H1 (cell line): Measurements from ENCODE around the gene GPR143. TPM values are rescaled to one million over a fixed set of nuclear protein-coding genes. Genes with fewer than 3 reads are reported as not detected.

ENCODE experiments used
- BACH1 ChIP-seq: IDR thresholded peaks from 2 replicates; pipeline ENCODE4 v1.6.1; 2012; ENCODE audit warnings: low read length, improper control_type of control experiment
- NANOG ChIP-seq: IDR thresholded peaks from 2 replicates; pipeline ENCODE4 v1.6.1; 2011; ENCODE audit warnings: low read length, low read depth, mild to moderate bottlenecking, inconsistent platforms; ENCODE audit not compliant: insufficient read depth, poor library complexity, severe bottlenecking
- TAF1 ChIP-seq: IDR thresholded peaks from 2 replicates; pipeline ENCODE4 v1.6.1; 2011; ENCODE audit warnings: mild to moderate bottlenecking, low read depth, low read length
- polyA plus RNA-seq, 7 experiments: library from polyadenylated mRNA; depleted of rRNA in 3 of 7; stranded (reverse) in 5 of 7; unstranded in 2 of 7; fragments of >200 nt in 5 of 7; fragments of 200-250 nt in 2 of 7; gene quantifications; 1 replicate in 5 of 7; 2 replicates in 1 of 7; 4 replicates in 1 of 7; pipeline versions ENCODE4 v1.2.1 to v1.2.3, GENCODE V29; 2011 to 2013; ENCODE audit warnings: missing spikeins in 2 of 7, mixed read lengths in 2 of 7
- total RNA-seq: library from RNA; stranded (reverse); fragmentation: NEBNext Ultra II Directional; extraction: Animal tissue kit (Norgen Biotek cat#: 25700); gene quantifications from 2 replicates; pipeline ENCODE4 v1.2.1, GENCODE V29; 2021
- TF ChIP-seq, protein P1 (sequence below): IDR thresholded peaks from 2 replicates; pipeline ENCODE4 v1.6.1; 2011; ENCODE audit warnings: low read length, improper control_type of control experiment

The GPR143 gene
- total and polyA plus RNA-seq, 2 of the 8 experiments (the other 6 are each of a cell fraction or from before 2014, with no cell fraction given) = 18.5 to 30.7 TPM

DNA sequence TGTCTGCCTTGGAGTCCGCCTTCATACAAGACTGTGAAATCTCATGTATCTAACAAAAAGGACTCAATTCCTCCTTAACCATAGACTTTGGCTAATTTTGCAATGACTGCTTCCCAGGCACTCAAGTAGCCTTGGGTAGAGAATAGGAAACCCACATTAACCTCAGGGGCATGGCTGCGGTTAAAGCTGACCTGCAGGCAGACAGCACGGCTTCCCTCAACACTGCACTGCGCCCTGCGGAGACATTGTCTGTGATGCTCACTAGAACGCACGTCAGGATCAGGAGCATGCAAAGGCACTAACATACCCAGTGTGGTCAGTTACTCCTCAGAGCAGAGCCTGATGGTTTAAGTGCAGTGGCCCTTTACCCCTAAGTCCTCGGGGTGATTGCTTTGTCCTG, 10.3 kb upstream of the GPR143 start (continued):
- TF ChIP-seq NANOG (no peak), TAF1 (no peak), BACH1 (no peak)
- TF ChIP-seq, protein P1, sequence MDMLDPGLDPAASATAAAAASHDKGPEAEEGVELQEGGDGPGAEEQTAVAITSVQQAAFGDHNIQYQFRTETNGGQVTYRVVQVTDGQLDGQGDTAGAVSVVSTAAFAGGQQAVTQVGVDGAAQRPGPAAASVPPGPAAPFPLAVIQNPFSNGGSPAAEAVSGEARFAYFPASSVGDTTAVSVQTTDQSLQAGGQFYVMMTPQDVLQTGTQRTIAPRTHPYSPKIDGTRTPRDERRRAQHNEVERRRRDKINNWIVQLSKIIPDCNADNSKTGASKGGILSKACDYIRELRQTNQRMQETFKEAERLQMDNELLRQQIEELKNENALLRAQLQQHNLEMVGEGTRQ = no peak
